Measurements from ENCODE around the gene APOL5. TPM values are rescaled to one million over a fixed set of nuclear protein-coding genes. Genes with fewer than 3 reads are reported as not detected.

APOL5 gene
- polyA plus RNA-seq, 1 donor (not counting 4 experiments of a cell fraction or from before 2014, with no cell fraction given), result not detected

- Histone ChIP-seq H4K20me1 (ENCODE audit: control insufficient read depth, extremely low read depth, insufficient read depth, low read length) (no peaks in the 10 kb centered on the region), H3K9me3 (ENCODE audit: control insufficient read depth, low read depth, low read length) (no peaks in the 10 kb centered on the region), H2AFZ (ENCODE audit: control insufficient read depth, low read length) (no peak overlapping the region), H3K9me1 (ENCODE audit: control insufficient read depth, extremely low read depth, insufficient read depth, low read length) (no peaks in the 10 kb centered on the region), H3K27ac (ENCODE audit: control insufficient read depth, insufficient read depth, low read length) (no peak overlapping the region), H3K36me3 (ENCODE audit: control insufficient read depth in 2 of 2, extremely low read depth in 1 of 2, insufficient read depth in 2 of 2, low read length in 2 of 2) (peaks cover 6 to 10% of the 10 kb centered on the region in 2 experiments), H3K9ac (ENCODE audit: control insufficient read depth, extremely low read depth, insufficient read depth, low read length) (no peak overlapping the region), H3K4me1 (ENCODE audit: control insufficient read depth, extremely low read depth, insufficient read depth, low read length) (no peaks in the 10 kb centered on the region), H3K27me3 (ENCODE audit: control insufficient read depth, extremely low read depth, insufficient read depth, low read length) (no peaks in the 10 kb centered on the region), H3K4me3 (ENCODE audit: control insufficient read depth in 2 of 3, extremely low read depth in 1 of 3, insufficient read depth in 2 of 3, low read depth in 1 of 3, low read length in 3 of 3) (no peak overlapping the region), H3K4me2 (ENCODE audit: control insufficient read depth, extremely low read depth, insufficient read depth, low read depth, low read length) (no peak overlapping the region), H3K79me2 (ENCODE audit: control insufficient read depth, insufficient read depth, low read length) (no peaks in the 10 kb centered on the region)
- no peak for DNase-seq (ENCODE audit: low read depth, low spot score)
- FAIRE-seq, result no peak
- no peak for TF ChIP-seq CTCF (optimal IDR thresholded peaks at IDR 0.05 in 1 of 3, IDR thresholded peaks at IDR 0.05 in 1 of 3, conservative IDR thresholded peaks at IDR 0.05 in 1 of 3; ENCODE audit: extremely low read depth in 1 of 3, insufficient read depth in 2 of 3, low read length in 3 of 3)
- dilution Hi-C loops (cut with MboI; ENCODE audit: extremely low pct_ligation_motif_present, low sequenced_read_pairs), result no loop called here
Observed at GRCh38 chr22:35735542-35735941, 17.9 kb downstream of the APOL5 start.

GRCh38 chr22:35736166-35736565 lies 18.5 kb downstream of the APOL5 start:
- Histone ChIP-seq H3K27ac (ENCODE audit: control insufficient read depth, insufficient read depth, low read length) (no peak overlapping the region), H3K9me3 (ENCODE audit: control insufficient read depth, low read depth, low read length) (no peaks in the 10 kb centered on the region), H4K20me1 (ENCODE audit: control insufficient read depth, extremely low read depth, insufficient read depth, low read length) (no peaks in the 10 kb centered on the region), H3K4me3 (ENCODE audit: control insufficient read depth in 2 of 3, extremely low read depth in 1 of 3, insufficient read depth in 2 of 3, low read depth in 1 of 3, low read length in 3 of 3) (no peak overlapping the region), H3K79me2 (ENCODE audit: control insufficient read depth, insufficient read depth, low read length) (no peaks in the 10 kb centered on the region), H3K27me3 (ENCODE audit: control insufficient read depth, extremely low read depth, insufficient read depth, low read length) (no peaks in the 10 kb centered on the region), H2AFZ (ENCODE audit: control insufficient read depth, low read length) (no peak overlapping the region), H3K4me1 (ENCODE audit: control insufficient read depth, extremely low read depth, insufficient read depth, low read length) (no peaks in the 10 kb centered on the region), H3K36me3 (ENCODE audit: control insufficient read depth in 2 of 2, extremely low read depth in 1 of 2, insufficient read depth in 2 of 2, low read length in 2 of 2) (peaks cover 6 to 10% of the 10 kb centered on the region in 2 experiments), H3K9me1 (ENCODE audit: control insufficient read depth, extremely low read depth, insufficient read depth, low read length) (no peaks in the 10 kb centered on the region), H3K9ac (ENCODE audit: control insufficient read depth, extremely low read depth, insufficient read depth, low read length) (no peak overlapping the region), H3K4me2 (ENCODE audit: control insufficient read depth, extremely low read depth, insufficient read depth, low read depth, low read length) (no peak overlapping the region)
- no peak for FAIRE-seq
- no peak for DNase-seq (ENCODE audit: low read depth, low spot score)
- TF ChIP-seq EZH2 (IDR thresholded peaks at IDR 0.05; ENCODE audit: low read length) (no peak), CTCF (optimal IDR thresholded peaks at IDR 0.05 in 1 of 3, IDR thresholded peaks at IDR 0.05 in 1 of 3, conservative IDR thresholded peaks at IDR 0.05 in 1 of 3; ENCODE audit: extremely low read depth in 1 of 3, insufficient read depth in 2 of 3, low read length in 3 of 3) (no peak)
- dilution Hi-C loops (cut with MboI; ENCODE audit: extremely low pct_ligation_motif_present, low sequenced_read_pairs), result no loop called here

Data from keratinocyte (primary cell).